Measurements from ENCODE around the gene ITGB3. TPM values are rescaled to one million over a fixed set of nuclear protein-coding genes. Genes with fewer than 3 reads are reported as not detected.

Gene ITGB3
- polyA plus RNA-seq (2012; rRNA removed): 4.4 and 4.6 TPM in 2 replicates
- 2.7 and 3.7 TPM in 2 replicates for polyA plus RNA-seq (2012; cell fraction: cytosol; rRNA removed)
- 1.6 and 3.0 TPM in 2 replicates for polyA plus RNA-seq (2012; cell fraction: nucleus; rRNA removed)

DNA sequence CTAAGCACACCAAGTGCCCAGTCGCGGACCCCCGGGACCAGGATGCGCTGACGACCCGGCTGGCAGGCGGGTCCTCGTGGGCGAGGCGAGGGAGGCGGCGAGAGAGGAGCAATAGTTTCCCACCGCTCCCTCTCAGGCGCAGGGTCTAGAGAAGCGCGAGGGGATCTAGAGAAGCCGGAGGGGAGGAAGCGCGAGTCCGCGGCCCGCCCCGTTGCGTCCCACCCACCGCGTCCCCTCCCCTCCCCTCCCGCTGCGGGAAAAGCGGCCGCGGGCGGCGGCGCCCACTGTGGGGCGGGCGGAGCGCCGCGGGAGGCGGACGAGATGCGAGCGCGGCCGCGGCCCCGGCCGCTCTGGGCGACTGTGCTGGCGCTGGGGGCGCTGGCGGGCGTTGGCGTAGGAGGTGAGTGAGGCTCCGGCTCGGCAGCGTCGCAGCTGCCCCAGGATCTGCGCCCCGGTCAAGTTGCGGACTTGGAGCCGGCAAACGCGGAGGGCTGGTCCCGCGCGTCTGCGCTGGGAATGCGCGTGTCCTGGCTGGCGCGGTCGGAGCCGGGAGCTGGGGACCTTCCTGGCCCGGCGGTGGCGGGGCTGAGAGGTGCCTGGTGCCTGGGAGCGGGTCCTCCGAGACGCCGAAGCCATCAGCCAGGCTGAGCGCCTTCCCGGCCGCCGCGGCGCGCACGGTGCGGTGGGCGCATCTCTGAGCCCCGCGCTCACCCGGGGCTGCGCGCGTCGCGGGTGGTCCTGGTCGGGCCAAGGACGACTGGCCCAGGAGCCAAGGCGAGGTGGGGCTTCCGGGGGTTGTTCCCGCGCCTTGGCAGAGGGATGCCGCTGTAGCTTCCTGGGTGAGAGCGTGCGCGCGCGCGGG, at the start of gene ITGB3:
Gene ITGB3, plus strand, starts transcription at position 287 of the 862 bp plus-strand sequence. Its CDS starts 35 bp downstream, at position 322.
- H3K9ac ChIP-seq: peak within 1 kb of the TSS; percentile 66

More for the DNA sequence above, at the start of gene ITGB3:
- Histone ChIP-seq H3K9me3 (no peaks in the 10 kb centered on the region), H3K9me2 (no peaks in the 10 kb centered on the region), H2AFZ (ENCODE audit: low read depth) (peak within 1 kb of the TSS; percentile 82), H3K27me3 (ENCODE audit: insufficient read depth) (no peaks in the 10 kb centered on the region), H3K36me3 (replicated peaks in 1 of 2; ENCODE audit: control insufficient read depth in 1 of 2, insufficient read depth in 2 of 2, low read length in 1 of 2) (no peaks in the 10 kb centered on the region), H3K4me1 (ENCODE audit: control insufficient read depth in 1 of 2, insufficient read depth in 2 of 2, low read depth in 1 of 2, low read length in 1 of 2) (peaks cover 4 to 9% of the 10 kb centered on the region in 2 experiments; a peak in 1 of 4 replicates), H3K79me2 (ENCODE audit: insufficient read depth) (peaks cover 6% of the 10 kb centered on the region; the same call in 1 of the 2 replicates), H3K4me2 (peak within 1 kb of the TSS; percentile 88), H3K27ac (ENCODE audit: low read depth in 2 of 2, low read length in 1 of 2) (peak within 1 kb of the TSS in 1 of 2 experiments; percentile 26; a peak in 1 of 4 replicates), H3K4me3 (ENCODE audit: low read depth in 2 of 2, low read length in 1 of 2) (peak within 1 kb of the TSS; percentile 64 to 72), H4K20me1 (ENCODE audit: insufficient read depth) (no peaks in the 10 kb centered on the region), H3F3A (replicated peaks; ENCODE audit: insufficient read depth) (peaks cover 5% of the 10 kb centered on the region)
- ChIA-PET CTCF (interaction anchor here (0.6 to 8.3 kb wide), 14 partner anchors 10 to 362 kb away, joined by 3 to 84 read pairs (median 3); partner anchors contain the start of gene MYL4), POLR2A (interaction anchor here (0.9 kb wide), 1 partner anchor 22 kb away, joined by 3 read pairs; no protein-coding TSS in a partner anchor)
- TF ChIP-seq RCOR1 (IDR thresholded peaks at IDR 0.05; ENCODE audit: low read length): no peak
- TF ChIP-seq CHD2 (IDR thresholded peaks at IDR 0.05; ENCODE audit: low read length, partially characterized antibody): no peak
- no peak for TF ChIP-seq EZH2phosphoT487 (IDR thresholded peaks at IDR 0.05; ENCODE audit: borderline replicate concordance, low read depth)
- TF ChIP-seq RAD21 (IDR thresholded peaks at IDR 0.05; ENCODE audit: low read length): peak; percentile 50
- no peak for TF ChIP-seq FOXJ3 (CRISPR knock-in tag; IDR thresholded peaks at IDR 0.05)
- TF ChIP-seq, protein P1, sequence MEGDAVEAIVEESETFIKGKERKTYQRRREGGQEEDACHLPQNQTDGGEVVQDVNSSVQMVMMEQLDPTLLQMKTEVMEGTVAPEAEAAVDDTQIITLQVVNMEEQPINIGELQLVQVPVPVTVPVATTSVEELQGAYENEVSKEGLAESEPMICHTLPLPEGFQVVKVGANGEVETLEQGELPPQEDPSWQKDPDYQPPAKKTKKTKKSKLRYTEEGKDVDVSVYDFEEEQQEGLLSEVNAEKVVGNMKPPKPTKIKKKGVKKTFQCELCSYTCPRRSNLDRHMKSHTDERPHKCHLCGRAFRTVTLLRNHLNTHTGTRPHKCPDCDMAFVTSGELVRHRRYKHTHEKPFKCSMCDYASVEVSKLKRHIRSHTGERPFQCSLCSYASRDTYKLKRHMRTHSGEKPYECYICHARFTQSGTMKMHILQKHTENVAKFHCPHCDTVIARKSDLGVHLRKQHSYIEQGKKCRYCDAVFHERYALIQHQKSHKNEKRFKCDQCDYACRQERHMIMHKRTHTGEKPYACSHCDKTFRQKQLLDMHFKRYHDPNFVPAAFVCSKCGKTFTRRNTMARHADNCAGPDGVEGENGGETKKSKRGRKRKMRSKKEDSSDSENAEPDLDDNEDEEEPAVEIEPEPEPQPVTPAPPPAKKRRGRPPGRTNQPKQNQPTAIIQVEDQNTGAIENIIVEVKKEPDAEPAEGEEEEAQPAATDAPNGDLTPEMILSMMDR (IDR thresholded peaks at IDR 0.05): peak; percentile 56
- TF ChIP-seq SMC3 (IDR thresholded peaks at IDR 0.05; ENCODE audit: low read depth, low read length): peak; percentile 51
- TF ChIP-seq SIN3A (IDR thresholded peaks at IDR 0.05; ENCODE audit: borderline replicate concordance, low read depth, low read length): no peak
- TF ChIP-seq RXRA (IDR thresholded peaks at IDR 0.05; ENCODE audit: borderline replicate concordance, low read depth): no peak
- no peak for TF ChIP-seq YY1 (IDR thresholded peaks at IDR 0.05; ENCODE audit: low read depth)
- TF ChIP-seq NRF1 (IDR thresholded peaks at IDR 0.05; ENCODE audit: low read depth, low read length): peak; percentile 38
- no peak for TF ChIP-seq EP300 (IDR thresholded peaks at IDR 0.05; ENCODE audit: borderline replicate concordance in 1 of 2, low read depth in 1 of 2, low read length in 1 of 2)
- no peak for TF ChIP-seq FOSL2 (IDR thresholded peaks at IDR 0.05; ENCODE audit: borderline replicate concordance, low read depth)
- TF ChIP-seq, protein P2, sequence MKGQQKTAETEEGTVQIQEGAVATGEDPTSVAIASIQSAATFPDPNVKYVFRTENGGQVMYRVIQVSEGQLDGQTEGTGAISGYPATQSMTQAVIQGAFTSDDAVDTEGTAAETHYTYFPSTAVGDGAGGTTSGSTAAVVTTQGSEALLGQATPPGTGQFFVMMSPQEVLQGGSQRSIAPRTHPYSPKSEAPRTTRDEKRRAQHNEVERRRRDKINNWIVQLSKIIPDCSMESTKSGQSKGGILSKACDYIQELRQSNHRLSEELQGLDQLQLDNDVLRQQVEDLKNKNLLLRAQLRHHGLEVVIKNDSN (IDR thresholded peaks at IDR 0.05; ENCODE audit: borderline replicate concordance, low read depth): no peak
- peak; percentile 67 for TF ChIP-seq MXI1 (IDR thresholded peaks at IDR 0.05; ENCODE audit: low read depth, low read length)
- TF ChIP-seq TEAD4 (IDR thresholded peaks at IDR 0.05; ENCODE audit: borderline replicate concordance, insufficient read depth): no peak
- no peak for TF ChIP-seq MEF2A (IDR thresholded peaks at IDR 0.05; ENCODE audit: borderline replicate concordance, low read depth)
- TF ChIP-seq, protein P3, sequence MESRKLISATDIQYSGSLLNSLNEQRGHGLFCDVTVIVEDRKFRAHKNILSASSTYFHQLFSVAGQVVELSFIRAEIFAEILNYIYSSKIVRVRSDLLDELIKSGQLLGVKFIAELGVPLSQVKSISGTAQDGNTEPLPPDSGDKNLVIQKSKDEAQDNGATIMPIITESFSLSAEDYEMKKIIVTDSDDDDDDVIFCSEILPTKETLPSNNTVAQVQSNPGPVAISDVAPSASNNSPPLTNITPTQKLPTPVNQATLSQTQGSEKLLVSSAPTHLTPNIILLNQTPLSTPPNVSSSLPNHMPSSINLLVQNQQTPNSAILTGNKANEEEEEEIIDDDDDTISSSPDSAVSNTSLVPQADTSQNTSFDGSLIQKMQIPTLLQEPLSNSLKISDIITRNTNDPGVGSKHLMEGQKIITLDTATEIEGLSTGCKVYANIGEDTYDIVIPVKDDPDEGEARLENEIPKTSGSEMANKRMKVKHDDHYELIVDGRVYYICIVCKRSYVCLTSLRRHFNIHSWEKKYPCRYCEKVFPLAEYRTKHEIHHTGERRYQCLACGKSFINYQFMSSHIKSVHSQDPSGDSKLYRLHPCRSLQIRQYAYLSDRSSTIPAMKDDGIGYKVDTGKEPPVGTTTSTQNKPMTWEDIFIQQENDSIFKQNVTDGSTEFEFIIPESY (IDR thresholded peaks at IDR 0.05; ENCODE audit: borderline replicate concordance, low read depth): no peak
- 0 out of 2 replicates have a peak, but pooled peaks have one; percentile 2 for TF ChIP-seq ELF1 (IDR thresholded peaks at IDR 0.05)
- no peak for TF ChIP-seq TCF12 (IDR thresholded peaks at IDR 0.05)
- TF ChIP-seq POLR2AphosphoS5 (IDR thresholded peaks at IDR 0.05; ENCODE audit: low read depth, low read length): no peak
- TF ChIP-seq TAF1 (IDR thresholded peaks at IDR 0.05; ENCODE audit: borderline replicate concordance, low read depth, low read length): 0 out of 2 replicates have a peak, but pooled peaks have one; percentile 8
- TF ChIP-seq NFIC (IDR thresholded peaks at IDR 0.05; ENCODE audit: borderline replicate concordance): no peak; the same call in none of the 2 replicates
- WGBS (ENCODE audit: low lambda C conversion rate): 3% methylated on average over 52 of the region's 112 CpGs
- peak; percentile 96 for DNase-seq
